ENCODE measurements around the gene COL23A1.
"Not testable (repeated sequence)": the region's sequence is repeated elsewhere in the genome, so short reads cannot be mapped to it uniquely, and the experiment has no call there.

COL23A1 gene

DNA sequence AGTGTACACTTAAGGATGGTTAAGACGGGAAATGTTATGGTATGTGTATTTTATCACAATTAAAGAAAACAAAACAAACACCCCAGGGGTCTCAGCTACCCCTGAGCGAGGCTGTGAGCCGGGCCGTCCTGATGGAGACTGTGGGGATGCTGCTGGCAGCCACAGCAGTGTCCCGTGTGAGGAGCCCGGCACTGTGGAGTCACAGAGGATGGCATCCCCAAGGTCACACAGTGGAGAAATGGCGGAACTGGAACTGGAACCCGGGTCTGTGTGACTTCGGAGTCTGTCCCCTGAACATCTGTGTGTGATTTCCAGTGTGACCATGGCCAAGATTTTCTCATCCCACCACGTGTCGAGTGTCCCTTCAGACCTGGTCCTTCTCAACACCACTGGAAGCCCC is 276.9 kb downstream of the COL23A1 start:
- DNase-seq, result no peak

- no peak for DNase-seq
Observed at GRCh38 chr5:178312880-178313282, 277.3 kb downstream of the COL23A1 start.

GRCh38 chr5:178310130-178310865 is 279.9 kb downstream of the COL23A1 start:
- DNase-seq, result no peak

DNA sequence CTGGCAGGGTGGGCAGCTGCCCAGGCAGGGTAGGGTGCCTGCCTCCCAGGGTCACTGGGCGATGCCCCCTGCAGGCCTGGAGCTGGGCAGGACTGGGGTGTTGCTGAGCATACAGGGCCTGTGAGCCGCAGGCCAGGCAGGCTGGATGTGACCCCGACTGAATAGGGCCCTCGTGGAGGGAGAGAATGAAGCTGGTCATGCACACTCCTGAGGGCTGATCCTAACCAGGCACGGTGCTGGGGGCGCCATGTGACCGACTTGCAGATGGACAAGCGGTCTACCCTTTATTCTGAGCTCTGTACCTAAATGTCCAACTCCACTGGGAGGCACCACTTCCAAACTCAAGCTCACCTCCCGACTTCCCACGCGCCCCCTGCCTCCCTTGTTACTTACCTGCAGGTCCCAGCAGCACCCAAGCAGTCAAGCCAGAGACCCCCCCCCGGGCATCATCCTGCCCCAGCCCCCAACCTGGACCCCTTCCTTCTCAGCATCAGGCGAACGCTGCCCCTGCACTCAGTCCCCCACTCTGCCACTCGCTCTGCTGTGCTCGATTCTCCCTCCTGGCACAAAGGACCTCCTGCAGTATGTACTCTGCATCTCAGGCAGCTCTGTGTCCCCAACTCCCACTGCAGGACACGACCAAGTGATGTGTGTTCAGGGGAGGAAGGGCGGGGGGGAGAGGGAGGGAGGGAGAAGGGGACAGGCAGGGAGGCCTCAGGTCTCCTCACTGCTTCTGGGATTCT is 280.8 kb downstream of the COL23A1 start:
- no peak for DNase-seq

GRCh38 chr5:178308541-178309092 is 281.6 kb downstream of the COL23A1 start:
- DNase-seq, result no peak

DNA sequence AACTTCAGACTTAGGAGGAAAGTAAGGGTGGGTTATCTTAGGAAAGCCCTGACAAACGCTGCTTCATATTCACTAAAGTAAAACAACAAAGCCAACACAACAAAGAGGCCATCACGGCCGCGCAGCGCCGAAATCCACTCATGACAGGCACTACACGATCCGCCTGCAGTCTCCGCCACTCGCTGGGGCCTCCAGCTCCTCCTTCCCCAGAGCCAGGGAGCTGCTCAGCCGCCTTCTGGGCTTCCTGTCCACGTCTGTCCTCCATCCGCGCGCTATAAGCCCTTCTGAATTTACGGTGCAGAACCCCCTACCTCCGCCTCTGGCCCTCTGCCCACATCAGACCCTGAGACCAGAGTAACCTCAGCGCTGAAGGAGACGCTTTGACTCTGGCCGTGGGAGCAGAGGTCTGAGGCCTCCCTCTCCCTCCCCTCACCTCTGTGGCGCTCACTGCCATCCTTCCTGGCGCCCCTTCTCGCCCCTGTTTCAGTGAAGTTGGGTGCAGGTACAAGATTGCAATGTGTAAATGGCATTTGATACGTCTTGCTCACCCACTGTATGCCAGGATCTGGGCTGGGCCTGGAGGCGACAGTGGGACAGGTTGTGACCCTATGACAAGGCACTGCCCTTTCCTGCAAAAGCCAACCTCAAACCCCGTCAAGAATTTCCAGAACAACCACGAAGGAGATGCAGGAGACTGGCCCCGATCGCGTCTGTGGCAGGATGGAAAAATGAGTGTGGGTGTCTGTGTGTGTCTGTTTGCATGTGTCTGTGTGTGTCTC is 282.7 kb downstream of the COL23A1 start:
- DNase-seq, result no peak

DNA sequence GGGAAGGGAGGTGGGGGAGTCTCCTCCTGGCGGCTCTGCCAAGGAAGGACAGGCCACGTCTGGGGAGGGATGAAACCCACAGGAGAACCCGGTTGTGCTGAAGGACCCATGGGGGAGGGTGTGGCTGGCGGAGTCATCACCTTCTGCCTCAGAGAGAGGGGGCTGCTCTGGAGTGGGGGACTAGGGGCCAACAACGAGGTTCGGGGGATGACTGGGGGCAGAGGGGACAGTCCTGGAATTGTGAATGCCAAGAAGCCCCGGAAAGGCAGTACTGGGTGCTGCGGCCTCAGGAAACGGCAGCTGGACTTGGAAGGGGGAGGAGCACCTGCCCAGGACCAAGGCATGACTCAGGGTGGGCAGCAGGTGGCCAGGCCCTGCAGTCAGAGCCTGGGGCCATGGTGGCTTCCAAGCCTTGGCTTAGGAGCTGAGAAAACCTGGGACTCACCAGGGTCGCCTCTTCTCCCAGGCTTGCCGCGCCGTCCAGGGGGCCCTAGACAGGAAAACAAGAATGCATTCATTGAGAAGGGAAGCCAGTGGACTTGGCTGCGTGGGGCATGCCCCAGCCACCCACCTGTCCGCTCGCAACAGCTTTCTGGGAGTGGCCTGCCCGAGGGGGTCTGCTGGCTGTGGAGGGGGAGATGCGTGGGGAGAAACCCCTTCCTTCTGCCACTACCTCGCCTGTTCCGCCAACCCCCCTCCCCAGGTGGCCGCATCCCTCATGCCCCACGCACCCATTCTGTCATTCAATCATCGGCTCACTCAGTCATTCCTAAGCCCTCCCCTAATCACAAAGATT is 283.6 kb downstream of the COL23A1 start:
- no peak for DNase-seq

DNA sequence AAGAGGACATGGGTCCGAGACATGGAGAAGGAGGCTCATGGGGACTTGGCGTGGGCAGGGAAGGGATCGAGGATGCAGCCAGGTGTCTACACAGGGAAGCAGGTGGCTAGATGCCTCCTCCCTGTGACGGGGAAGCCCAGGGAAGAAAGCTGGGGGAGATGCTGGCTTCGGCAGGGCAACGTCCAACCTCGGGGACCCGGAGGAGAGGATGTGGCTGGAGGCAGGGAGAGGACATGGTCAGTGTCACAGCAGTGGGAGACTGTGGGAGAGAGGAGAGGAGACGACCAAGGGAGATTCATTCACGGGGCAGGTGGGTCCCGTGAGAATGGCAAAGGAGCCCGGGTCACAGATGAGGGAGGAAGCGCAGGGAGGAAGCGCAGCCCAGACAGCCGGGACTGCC is 284.4 kb downstream of the COL23A1 start:
- DNase-seq, result no peak

DNA sequence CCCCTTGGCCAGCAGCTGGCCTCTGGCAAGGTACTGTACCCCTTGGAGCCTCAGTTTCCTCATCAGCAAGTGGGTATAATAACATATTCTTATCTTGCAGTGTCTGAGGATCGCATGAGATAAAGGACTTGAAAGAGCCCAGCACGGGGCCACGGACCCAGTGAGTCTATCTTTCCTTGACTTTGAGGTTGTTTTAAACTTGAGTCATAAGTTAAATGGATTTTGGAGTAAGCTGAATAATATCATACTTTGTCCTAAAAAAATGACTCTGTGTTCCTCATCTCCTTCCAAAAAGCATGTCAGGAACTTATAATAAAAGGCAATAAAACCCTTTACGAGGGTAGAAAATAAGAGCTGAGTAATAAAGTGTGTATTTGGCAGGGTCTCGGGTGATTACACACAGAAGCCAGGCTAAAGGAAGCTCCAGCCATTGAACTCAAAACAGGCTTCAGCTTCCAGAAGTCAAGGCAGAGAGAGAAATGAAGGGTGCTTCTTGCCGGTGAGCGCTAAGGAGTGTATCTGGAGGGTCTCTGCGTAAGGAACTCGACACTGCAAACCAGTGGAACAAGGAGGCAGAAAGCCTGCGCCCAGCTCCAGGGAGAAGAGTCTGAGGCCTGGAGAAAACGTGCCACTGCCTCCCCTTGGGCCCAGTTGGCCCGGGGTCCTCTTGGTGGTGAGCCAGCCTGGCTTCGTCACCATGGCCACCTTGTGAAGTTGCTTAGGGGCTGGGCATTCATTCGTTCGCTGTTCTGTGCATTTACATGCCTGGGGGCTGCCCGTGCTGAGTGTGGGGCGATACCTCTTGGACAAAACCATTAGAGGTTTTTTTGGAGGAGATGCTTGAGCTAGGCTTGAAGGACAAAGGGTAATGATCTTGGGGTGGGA is 285.2 kb downstream of the COL23A1 start:
- no peak for DNase-seq

DNA sequence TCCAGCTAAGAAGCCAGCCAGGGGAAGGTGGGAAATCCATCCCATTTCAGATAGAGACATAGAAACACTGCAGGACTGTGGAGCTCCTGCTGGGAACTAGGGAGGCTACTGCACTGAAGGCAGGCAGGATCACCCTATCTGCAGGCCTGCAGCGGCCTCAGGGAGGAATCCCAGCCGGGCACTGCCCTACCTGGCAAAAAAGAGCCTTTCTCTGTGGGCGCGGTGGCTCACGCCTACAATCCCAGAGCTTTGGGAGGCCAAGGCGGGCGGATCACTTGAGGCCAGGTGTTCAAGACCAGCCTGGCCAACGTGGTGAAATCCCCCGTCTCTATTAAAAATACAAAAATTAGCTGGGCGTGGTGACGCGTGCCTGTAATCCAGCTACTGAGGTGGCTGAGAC is 286.2 kb downstream of the COL23A1 start:
- no peak for DNase-seq

GRCh38 chr5:178302321-178302720 is 287.9 kb downstream of the COL23A1 start:
- not testable (repeated sequence) for DNase-seq

GRCh38 chr5:178301641-178302040 is 288.6 kb downstream of the COL23A1 start:
- no peak for DNase-seq

- no peak for DNase-seq
Observed at GRCh38 chr5:178298283-178298807, 291.8 kb downstream of the COL23A1 start.

GRCh38 chr5:178297751-178298150 is 292.4 kb downstream of the COL23A1 start:
- DNase-seq, result no peak

GRCh38 chr5:178296066-178296465 is 294.1 kb downstream of the COL23A1 start:
- no peak for DNase-seq

DNA sequence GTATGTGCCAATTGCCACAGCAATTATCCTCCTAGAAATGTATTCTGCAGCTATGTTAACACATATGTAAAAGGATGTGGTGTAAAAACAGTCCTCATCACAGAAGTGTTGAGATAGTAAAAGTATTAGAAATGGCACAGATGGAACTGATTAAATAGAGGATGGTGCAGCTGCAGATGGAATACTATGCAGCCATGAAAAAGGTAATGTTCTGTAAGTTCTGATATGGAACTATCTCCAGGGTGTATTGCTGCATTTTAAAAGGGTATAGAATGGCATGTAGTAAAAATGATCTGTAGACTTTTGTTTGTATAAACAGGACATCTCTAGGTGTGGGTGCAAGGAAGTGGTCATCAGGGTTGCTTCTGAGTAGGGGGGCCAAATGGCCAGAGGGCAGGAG is 294.6 kb downstream of the COL23A1 start:
- no peak for DNase-seq

GRCh38 chr5:178293815-178294214 is 296.4 kb downstream of the COL23A1 start:
- DNase-seq, result no peak

GRCh38 chr5:178293400-178293799 is 296.8 kb downstream of the COL23A1 start:
- DNase-seq, result no peak

GRCh38 chr5:178292826-178293205 is 297.4 kb downstream of the COL23A1 start:
- DNase-seq, result no peak

DNA sequence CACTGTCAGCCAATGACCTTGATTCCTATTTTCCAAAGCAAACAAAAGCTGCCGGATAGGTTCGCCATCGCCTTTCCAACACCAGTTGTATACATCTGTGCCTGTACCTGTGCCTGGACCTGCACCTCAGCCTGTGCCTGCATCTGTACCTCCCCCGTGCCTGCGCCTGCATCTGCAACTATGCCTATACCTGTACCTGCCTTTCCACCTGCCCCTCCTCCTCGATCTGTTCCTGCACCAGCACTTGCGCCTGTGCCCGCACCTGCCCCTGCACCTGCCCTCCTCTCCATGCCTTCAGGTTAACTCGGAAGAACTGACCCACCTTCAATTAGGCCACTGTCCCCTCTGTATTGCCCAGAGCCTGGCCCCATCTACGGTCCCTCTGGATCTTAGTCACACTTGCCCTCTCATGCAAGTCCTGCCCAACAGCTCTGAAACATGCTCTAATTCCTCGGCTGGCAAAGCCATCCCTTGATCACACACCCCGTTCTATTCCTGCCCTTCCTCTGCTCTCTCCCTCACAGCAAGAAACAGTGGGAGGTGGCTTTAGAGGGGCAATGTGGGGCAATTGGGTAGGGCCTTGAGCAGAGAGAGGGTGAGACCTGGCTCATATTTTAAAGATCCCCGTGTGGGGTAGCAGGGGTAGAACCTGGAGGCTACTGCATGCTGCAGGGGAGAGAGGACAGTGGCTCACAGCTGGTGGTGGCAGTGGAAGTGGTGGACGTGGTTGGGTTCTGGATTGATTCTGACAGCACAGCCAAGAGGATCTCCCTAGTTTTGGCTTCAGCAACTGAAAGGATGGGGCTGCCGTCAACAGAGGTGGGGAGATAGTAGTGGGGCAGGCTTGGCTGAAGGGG is 298.0 kb downstream of the COL23A1 start:
- DNase-seq, result no peak
